ENCODE data around the gene PFDN6.
"Not testable (repeated sequence)": the region's sequence is repeated elsewhere in the genome, so short reads cannot be mapped to it uniquely, and the experiment has no call there.

PFDN6 gene

DNA sequence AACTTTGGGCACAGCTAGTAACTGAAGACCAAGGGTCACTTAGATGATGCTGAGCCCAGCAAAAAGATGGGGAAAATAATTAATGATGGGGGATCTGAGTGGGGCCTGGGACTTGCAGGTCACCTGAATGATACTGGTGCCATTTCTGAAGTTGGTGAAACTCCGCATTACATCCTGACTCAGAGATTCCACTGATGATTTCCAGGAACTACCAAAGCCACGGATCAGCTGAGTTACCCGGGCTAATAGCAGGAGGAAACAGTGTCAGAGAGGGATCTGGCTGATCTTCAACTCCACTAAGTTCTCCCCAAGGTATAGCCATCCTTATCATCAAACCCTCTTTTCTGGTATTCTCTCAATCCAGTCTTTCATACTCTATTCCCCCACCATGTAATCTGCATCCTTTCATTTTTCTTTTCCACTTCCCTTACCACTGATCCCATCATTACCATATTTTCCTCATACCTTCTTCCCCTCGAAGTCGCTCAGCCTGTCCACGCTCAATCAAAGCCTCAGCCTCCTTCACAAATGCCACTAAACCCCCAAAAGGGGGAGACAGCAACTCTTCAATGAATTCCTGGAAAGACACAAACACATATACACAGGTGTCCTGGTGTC lies 37.9 kb upstream of the PFDN6 start:
- DNase-seq (ENCODE audit: low spot score) (no peak), ATAC-seq (ENCODE audit: low read depth) (no peak)
- Histone ChIP-seq H3K4me1 (ENCODE audit: insufficient read depth, poor library complexity, severe bottlenecking) (peaks cover 14% of the 10 kb centered on the region), H3K36me3 (ENCODE audit: low read depth) (peaks cover 20% of the 10 kb centered on the region), H3K4me3 (ENCODE audit: severe bottlenecking) (no peak overlapping the region), H3K9me3 (ENCODE audit: severe bottlenecking) (no peaks in the 10 kb centered on the region), H3K27me3 (ENCODE audit: insufficient read depth, poor library complexity, severe bottlenecking) (no peaks in the 10 kb centered on the region), H3K27ac (ENCODE audit: poor library complexity, severe bottlenecking) (no peak overlapping the region)
- TF ChIP-seq, protein P1, sequence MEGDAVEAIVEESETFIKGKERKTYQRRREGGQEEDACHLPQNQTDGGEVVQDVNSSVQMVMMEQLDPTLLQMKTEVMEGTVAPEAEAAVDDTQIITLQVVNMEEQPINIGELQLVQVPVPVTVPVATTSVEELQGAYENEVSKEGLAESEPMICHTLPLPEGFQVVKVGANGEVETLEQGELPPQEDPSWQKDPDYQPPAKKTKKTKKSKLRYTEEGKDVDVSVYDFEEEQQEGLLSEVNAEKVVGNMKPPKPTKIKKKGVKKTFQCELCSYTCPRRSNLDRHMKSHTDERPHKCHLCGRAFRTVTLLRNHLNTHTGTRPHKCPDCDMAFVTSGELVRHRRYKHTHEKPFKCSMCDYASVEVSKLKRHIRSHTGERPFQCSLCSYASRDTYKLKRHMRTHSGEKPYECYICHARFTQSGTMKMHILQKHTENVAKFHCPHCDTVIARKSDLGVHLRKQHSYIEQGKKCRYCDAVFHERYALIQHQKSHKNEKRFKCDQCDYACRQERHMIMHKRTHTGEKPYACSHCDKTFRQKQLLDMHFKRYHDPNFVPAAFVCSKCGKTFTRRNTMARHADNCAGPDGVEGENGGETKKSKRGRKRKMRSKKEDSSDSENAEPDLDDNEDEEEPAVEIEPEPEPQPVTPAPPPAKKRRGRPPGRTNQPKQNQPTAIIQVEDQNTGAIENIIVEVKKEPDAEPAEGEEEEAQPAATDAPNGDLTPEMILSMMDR (IDR thresholded peaks at IDR 0.05; ENCODE audit: poor library complexity, severe bottlenecking), result no peak

DNA sequence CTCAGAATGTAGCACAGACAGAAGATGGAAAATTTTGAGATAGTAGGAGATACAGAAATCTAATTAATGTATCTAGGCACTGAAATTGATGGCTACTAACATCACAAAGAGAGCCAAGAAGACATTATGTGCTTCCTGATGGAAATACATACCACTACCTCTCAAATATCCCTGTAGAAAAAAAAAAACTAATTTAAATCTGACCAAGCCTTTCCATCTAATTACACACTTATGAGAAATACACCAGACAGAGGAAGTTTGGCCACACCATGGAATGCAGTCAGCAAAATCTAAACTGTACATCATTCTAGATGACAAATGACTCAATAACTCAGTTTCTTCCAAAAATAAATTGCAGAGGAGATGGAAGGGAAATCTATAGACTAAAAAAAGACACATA lies 36.6 kb upstream of the PFDN6 start:
- no peak for ATAC-seq (ENCODE audit: low read depth)
- Histone ChIP-seq H3K4me3 (ENCODE audit: severe bottlenecking) (no peak overlapping the region), H3K27me3 (ENCODE audit: insufficient read depth, poor library complexity, severe bottlenecking) (no peaks in the 10 kb centered on the region), H3K36me3 (ENCODE audit: low read depth) (peaks cover 25% of the 10 kb centered on the region), H3K27ac (ENCODE audit: poor library complexity, severe bottlenecking) (no peak overlapping the region), H3K9me3 (ENCODE audit: severe bottlenecking) (no peaks in the 10 kb centered on the region), H3K4me1 (ENCODE audit: insufficient read depth, poor library complexity, severe bottlenecking) (peaks cover 14% of the 10 kb centered on the region)
- TF ChIP-seq, protein P1 (IDR thresholded peaks at IDR 0.05; ENCODE audit: poor library complexity, severe bottlenecking), result no peak
- no peak for DNase-seq (ENCODE audit: low spot score)

DNA sequence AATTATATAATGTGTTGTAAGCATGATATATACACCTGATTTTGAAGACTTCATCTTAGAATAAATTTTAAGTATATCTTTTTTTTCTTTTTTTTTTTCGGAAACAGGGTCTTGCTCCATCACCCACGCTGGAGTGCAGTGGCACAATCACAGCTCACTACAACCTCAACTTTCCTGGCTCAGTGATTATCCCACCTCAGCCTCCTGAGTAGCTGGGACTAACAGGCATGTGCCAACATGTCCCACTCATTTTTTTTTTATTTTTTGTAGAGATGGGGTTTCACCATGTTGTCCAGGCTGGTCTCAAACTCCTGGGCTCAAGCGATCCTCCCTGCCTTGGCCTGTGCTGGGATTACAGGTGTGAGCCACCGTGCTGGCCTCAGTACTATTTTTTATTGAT lies 34.8 kb upstream of the PFDN6 start:
- Histone ChIP-seq H3K4me3 (ENCODE audit: severe bottlenecking) (no peak overlapping the region), H3K27ac (ENCODE audit: poor library complexity, severe bottlenecking) (no peak overlapping the region), H3K4me1 (ENCODE audit: insufficient read depth, poor library complexity, severe bottlenecking) (peaks cover 23% of the 10 kb centered on the region), H3K27me3 (ENCODE audit: insufficient read depth, poor library complexity, severe bottlenecking) (no peaks in the 10 kb centered on the region), H3K9me3 (ENCODE audit: severe bottlenecking) (no peaks in the 10 kb centered on the region), H3K36me3 (ENCODE audit: low read depth) (peaks cover 37% of the 10 kb centered on the region)
- no peak for ATAC-seq (ENCODE audit: low read depth)
- no peak for DNase-seq (ENCODE audit: low spot score)
- TF ChIP-seq, protein P1 (IDR thresholded peaks at IDR 0.05; ENCODE audit: poor library complexity, severe bottlenecking), result no peak

DNA sequence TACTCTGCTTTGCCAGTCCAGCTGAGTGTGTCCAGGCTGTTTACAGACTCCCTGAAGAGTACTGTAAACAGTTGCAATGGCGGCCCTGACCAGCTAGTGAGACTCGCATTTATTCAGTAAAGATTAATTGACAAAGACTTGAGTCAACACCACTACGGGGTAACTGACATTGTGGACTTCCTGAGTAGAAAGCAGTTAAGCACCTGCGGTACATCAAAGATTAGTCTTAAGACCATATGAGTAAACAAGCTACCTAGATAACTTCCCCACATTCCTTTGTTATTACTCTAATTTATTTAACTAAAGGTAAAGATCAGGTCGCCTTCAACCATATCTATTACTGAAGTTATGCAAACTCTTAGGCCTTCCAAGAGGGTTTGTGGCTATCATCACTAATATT lies 30.4 kb upstream of the PFDN6 start:
- TF ChIP-seq, protein P1 (IDR thresholded peaks at IDR 0.05; ENCODE audit: poor library complexity, severe bottlenecking), result no peak
- DNase-seq (ENCODE audit: low spot score) (no peak), ATAC-seq (ENCODE audit: low read depth) (peak; percentile 40)
- Histone ChIP-seq H3K4me1 (ENCODE audit: insufficient read depth, poor library complexity, severe bottlenecking) (peaks cover 23% of the 10 kb centered on the region), H3K27me3 (ENCODE audit: insufficient read depth, poor library complexity, severe bottlenecking) (no peaks in the 10 kb centered on the region), H3K9me3 (ENCODE audit: severe bottlenecking) (no peaks in the 10 kb centered on the region), H3K36me3 (ENCODE audit: low read depth) (peaks cover 65% of the 10 kb centered on the region), H3K27ac (ENCODE audit: poor library complexity, severe bottlenecking) (no peak overlapping the region), H3K4me3 (ENCODE audit: severe bottlenecking) (no peak overlapping the region)

GRCh38 chr6:33262490-33262889 lies 26.9 kb upstream of the PFDN6 start:
- not testable (repeated sequence) for DNase-seq (ENCODE audit: low spot score); H3K9me3 ChIP-seq (ENCODE audit: severe bottlenecking); ATAC-seq (ENCODE audit: low read depth); H3K27ac ChIP-seq (ENCODE audit: poor library complexity, severe bottlenecking); H3K4me3 ChIP-seq (ENCODE audit: severe bottlenecking); H3K27me3 ChIP-seq (ENCODE audit: insufficient read depth, poor library complexity, severe bottlenecking)
- Histone ChIP-seq H3K4me1 (ENCODE audit: insufficient read depth, poor library complexity, severe bottlenecking) (peaks cover 19% of the 10 kb centered on the region), H3K36me3 (ENCODE audit: low read depth) (peaks cover 84% of the 10 kb centered on the region)
